BLaER1 treated with 17β-estradiol and CSF1 and Interleukin-3, amounts not matched to agents 10 nM and 100 nM (cell line): Measurements from ENCODE around the gene MARVELD2.
"Not testable (repeated sequence)": the region's sequence is repeated elsewhere in the genome, so short reads cannot be mapped to it uniquely, and the experiment has no call there.

Experiments used
- H3K27ac ChIP-seq, 11 experiments: shearing (Covaris generic); formaldehyde crosslinking; 2 replicates each; pipeline ENCODE4 v1.8.1; 2022
- H3K27me3 ChIP-seq, 11 experiments: shearing (Covaris generic); formaldehyde crosslinking; 2 replicates each; pipeline ENCODE4 v1.8.1; 2022
- H3K36me3 ChIP-seq, 11 experiments: shearing (Covaris generic); formaldehyde crosslinking; 2 replicates each; pipeline ENCODE4 v1.8.1; 2022
- H3K4me1 ChIP-seq, 10 experiments: shearing (Covaris generic); formaldehyde crosslinking; 2 replicates each; pipeline ENCODE4 v1.8.1; 2022
- H3K4me2 ChIP-seq, 11 experiments: shearing (Covaris generic); formaldehyde crosslinking; 2 replicates each; pipeline ENCODE4 v1.8.1; 2022
- H3K4me3 ChIP-seq, 10 experiments: shearing (Covaris generic); formaldehyde crosslinking; 2 replicates each; pipeline ENCODE4 v1.8.1; 2022
- H3K9ac ChIP-seq, 11 experiments: shearing (Covaris generic); formaldehyde crosslinking; 2 replicates each; pipeline ENCODE4 v1.8.1; 2022
- H3K9me3 ChIP-seq, 11 experiments: shearing (Covaris generic); formaldehyde crosslinking; replicated peaks in 1 of 11; 2 replicates each; pipeline ENCODE4 v1.8.1; 2022
- H4K20me1 ChIP-seq, 11 experiments: shearing (Covaris generic); formaldehyde crosslinking; 2 replicates each; pipeline ENCODE4 v1.8.1; 2022
- Cebpa-rat ChIP-seq, 11 experiments: shearing (Covaris generic); IDR thresholded peaks; 2 replicates each; pipeline ENCODE4 v1.8.1; 2022

The MARVELD2 gene

GRCh38 chr5:69432412-69433206, 17.7 kb downstream of the MARVELD2 start:
- Histone ChIP-seq H4K20me1 (no peaks in the 10 kb centered on the region), H3K27ac (no peak overlapping the region), H3K4me1 (no peaks in the 10 kb centered on the region), H3K36me3 (no peaks in the 10 kb centered on the region), H3K4me2 (no peak overlapping the region), H3K9ac (no peak overlapping the region), H3K4me3 (no peak overlapping the region), H3K9me3 (no peaks in the 10 kb centered on the region), H3K27me3 (no peaks in the 10 kb centered on the region)
- no peak for TF ChIP-seq Cebpa-rat (IDR thresholded peaks at IDR 0.05)

DNA sequence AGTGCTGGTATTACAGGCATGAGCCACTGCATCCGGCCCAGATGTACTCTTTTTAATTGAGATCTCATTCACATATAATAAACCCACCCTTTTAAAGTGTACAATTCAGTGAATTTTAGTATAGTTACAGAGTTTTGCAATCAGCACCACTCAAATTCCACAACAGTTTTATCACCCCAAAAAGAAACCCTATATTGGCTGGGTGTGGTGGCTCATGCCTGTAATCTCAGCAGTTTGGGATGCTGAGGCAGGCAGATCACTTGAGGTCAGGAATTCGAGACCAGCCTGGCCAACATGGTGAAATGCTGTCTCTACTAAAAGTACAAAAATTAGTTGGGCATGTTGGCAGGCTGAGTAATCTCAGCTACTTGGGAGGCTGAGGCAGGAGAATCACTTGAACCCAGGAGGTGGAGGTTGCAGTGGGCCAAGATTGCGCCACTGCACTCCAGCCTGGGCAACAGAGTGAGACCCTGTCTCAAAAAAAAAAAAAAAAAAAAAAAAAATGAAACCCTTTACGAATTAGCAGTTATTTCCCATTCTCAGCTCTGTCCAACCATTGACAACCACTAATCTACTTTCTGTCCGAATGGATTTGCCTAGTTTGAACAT, 20.5 kb downstream of the MARVELD2 start:
- not testable (repeated sequence) for H4K20me1 ChIP-seq, H3K4me1 ChIP-seq, H3K4me3 ChIP-seq, H3K36me3 ChIP-seq, H3K9me3 ChIP-seq, H3K9ac ChIP-seq, H3K4me2 ChIP-seq, H3K27ac ChIP-seq, H3K27me3 ChIP-seq

DNA sequence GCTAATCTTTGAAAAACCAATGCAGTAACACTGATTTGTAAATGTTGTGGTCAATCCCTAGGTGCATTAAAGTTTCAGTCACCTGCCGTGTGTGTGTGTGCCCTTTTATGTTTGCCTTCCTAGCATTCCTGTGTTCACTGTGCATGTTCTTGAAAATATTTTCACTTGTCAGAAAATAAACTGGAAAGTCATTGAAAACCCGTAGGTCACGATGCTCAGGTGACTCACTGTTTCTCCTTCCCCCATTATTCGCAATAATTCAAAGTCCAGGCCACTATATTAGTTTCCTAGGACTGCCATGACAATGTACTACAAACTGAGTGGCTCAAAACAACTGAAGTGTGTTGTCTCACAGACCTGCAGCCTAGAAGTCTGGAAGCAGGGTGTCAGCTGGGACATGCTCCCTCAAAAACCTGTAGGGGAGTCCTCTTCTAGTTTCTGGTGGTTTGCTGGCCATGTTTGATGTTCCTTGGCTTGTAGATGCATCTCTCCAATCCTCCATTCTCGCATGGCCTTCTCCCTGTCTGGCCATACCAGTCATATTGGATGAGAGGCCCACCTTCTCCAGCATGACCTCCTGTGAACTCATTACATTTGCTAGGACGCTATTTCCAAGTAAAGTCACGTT, 29.3 kb downstream of the MARVELD2 start:
- no peak overlapping the region for H3K27ac ChIP-seq
- no peaks in the 10 kb centered on the region for H4K20me1 ChIP-seq
- H3K9me3 ChIP-seq, result no peaks in the 10 kb centered on the region
- H3K4me3 ChIP-seq, result no peak overlapping the region
- H3K4me1 ChIP-seq, result peaks cover 0 to 9% (median 0%) of the 10 kb centered on the region in 10 experiments; a peak in 6 of 20 replicates
- no peak overlapping the region for H3K9ac ChIP-seq
- H3K4me2 ChIP-seq, result no peak overlapping the region
- no peaks in the 10 kb centered on the region for H3K27me3 ChIP-seq
- H3K36me3 ChIP-seq, result no peaks in the 10 kb centered on the region
- TF ChIP-seq Cebpa-rat (IDR thresholded peaks at IDR 0.05), result no peak

- TF ChIP-seq Cebpa-rat (IDR thresholded peaks at IDR 0.05), result no peak
- H3K27me3 ChIP-seq, result no peaks in the 10 kb centered on the region
- H3K27ac ChIP-seq, result no peak overlapping the region
- H3K4me1 ChIP-seq, result no peaks in the 10 kb centered on the region; a peak in 1 of 20 replicates
- H3K4me3 ChIP-seq, result no peak overlapping the region
- H3K36me3 ChIP-seq, result no peaks in the 10 kb centered on the region
- no peaks in the 10 kb centered on the region for H3K9me3 ChIP-seq
- no peak overlapping the region for H3K4me2 ChIP-seq
- H3K9ac ChIP-seq, result no peak overlapping the region
- H4K20me1 ChIP-seq, result no peaks in the 10 kb centered on the region
These were observed 34.6 kb downstream of the MARVELD2 start for GRCh38 chr5:69449511-69449910.

GRCh38 chr5:69450116-69450515, 35.2 kb downstream of the MARVELD2 start:
- H4K20me1 ChIP-seq, result no peaks in the 10 kb centered on the region
- H3K27me3 ChIP-seq, result no peaks in the 10 kb centered on the region
- no peaks in the 10 kb centered on the region; a peak in 1 of 20 replicates for H3K4me1 ChIP-seq
- H3K36me3 ChIP-seq, result no peaks in the 10 kb centered on the region
- no peaks in the 10 kb centered on the region for H3K9me3 ChIP-seq
- no peak overlapping the region for H3K9ac ChIP-seq
- H3K4me3 ChIP-seq, result no peak overlapping the region
- no peak overlapping the region for H3K27ac ChIP-seq
- no peak overlapping the region for H3K4me2 ChIP-seq
- TF ChIP-seq Cebpa-rat (IDR thresholded peaks at IDR 0.05), result no peak

DNA sequence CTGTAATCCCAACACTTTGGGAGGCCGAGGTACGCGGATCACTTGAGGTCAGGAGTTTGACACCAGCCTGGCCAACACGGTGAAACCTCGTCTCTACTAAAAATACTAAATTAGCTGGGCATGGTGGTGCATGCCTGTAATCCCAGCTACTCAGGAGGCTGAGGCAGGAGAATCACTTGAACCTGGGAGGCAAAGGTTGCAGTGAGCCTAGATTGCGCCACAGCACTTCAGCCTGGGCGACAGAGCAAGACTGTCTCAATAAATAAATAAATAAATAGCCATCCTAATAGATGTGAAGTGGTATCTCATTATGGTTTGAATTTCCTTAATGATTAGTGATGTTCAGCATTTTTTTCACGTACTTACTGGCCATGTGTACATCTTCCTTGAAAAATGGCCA, 35.6 kb downstream of the MARVELD2 start:
- not testable (repeated sequence) for H3K9ac ChIP-seq, H3K9me3 ChIP-seq, H3K27me3 ChIP-seq, H3K4me1 ChIP-seq, H3K27ac ChIP-seq, H3K36me3 ChIP-seq, H3K4me2 ChIP-seq, H4K20me1 ChIP-seq, H3K4me3 ChIP-seq

- peaks cover 0 to 5% (median 0%) of the 10 kb centered on the region in 11 experiments; a peak in 1 of 22 replicates for H3K9me3 ChIP-seq
- H4K20me1 ChIP-seq, result no peaks in the 10 kb centered on the region
- H3K36me3 ChIP-seq, result no peaks in the 10 kb centered on the region
- no peak overlapping the region for H3K4me2 ChIP-seq
- H3K9ac ChIP-seq, result no peak overlapping the region
- H3K4me1 ChIP-seq, result no peaks in the 10 kb centered on the region; a peak in 1 of 20 replicates
- H3K4me3 ChIP-seq, result no peak overlapping the region
- H3K27me3 ChIP-seq, result no peaks in the 10 kb centered on the region
- TF ChIP-seq Cebpa-rat (IDR thresholded peaks at IDR 0.05), result no peak
- H3K27ac ChIP-seq, result no peak overlapping the region
These were observed 37.2 kb downstream of the MARVELD2 start for GRCh38 chr5:69451941-69452647.

DNA sequence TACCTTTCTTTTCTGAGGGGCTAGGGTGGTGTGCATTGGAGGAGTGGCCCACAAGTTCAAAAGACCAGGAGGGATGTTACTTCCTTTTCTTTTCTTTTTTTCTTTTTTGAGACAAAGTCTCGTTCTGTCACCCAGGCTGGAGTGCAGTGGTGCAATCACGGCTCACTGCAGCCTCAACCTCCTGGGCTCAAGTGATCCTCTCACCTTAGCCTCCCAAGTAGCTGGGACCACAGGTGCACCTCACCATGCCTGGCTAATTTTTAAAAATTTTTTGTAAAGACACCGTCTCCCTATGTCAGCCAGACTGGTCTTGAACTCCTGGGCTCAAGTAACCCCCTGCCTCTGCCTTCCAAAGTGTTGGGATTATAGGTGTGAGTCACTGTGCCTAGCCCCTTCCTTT, 38.6 kb downstream of the MARVELD2 start:
- H3K36me3 ChIP-seq, H3K27me3 ChIP-seq, H4K20me1 ChIP-seq, H3K4me2 ChIP-seq, H3K9ac ChIP-seq, H3K4me3 ChIP-seq, H3K4me1 ChIP-seq, H3K27ac ChIP-seq, H3K9me3 ChIP-seq: not testable (repeated sequence)

DNA sequence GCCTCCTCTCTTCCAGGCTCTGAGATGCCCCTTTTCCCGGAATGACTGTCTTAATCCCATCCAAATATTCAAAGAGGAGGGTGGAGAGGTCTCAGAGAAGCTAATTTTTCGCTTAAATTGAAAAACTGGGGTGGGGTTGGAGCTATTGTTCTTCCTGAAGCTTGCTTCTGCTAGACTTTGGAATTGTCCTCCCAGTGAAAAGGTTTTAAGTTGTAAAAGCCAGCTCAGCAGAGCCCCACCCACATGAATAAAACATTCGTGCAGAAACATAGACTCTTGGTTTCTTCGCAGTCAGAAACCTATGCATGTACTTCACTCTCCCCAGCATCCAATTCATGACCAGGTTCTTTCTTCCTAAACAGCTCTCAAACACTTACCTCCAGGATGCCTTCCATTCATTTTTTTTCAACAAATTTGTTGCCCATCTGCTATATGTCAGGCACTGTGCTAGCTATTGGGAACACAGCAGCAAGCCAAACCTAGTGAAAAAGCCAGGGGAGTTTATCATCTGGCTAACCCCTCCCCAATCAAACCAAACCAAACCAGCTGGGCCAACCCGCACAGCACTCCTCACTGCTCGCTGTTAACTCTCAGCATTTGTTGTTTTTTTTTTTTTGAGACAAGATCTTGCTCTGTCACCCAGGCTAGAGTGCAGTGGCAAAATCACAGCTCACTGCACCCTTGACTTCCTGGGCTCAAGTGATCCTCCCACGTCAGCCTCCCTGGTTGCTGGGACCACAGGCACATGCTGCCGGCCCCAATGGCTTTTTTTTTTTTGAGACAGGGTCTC, 39.7 kb downstream of the MARVELD2 start:
- Histone ChIP-seq H3K4me1 (no peaks in the 10 kb centered on the region; a peak in 1 of 20 replicates), H3K36me3 (no peaks in the 10 kb centered on the region), H3K27me3 (no peaks in the 10 kb centered on the region), H4K20me1 (no peaks in the 10 kb centered on the region), H3K4me2 (no peak overlapping the region), H3K9me3 (peaks cover 0 to 10% (median 5%) of the 10 kb centered on the region in 11 experiments; a peak in 13 of 22 replicates), H3K9ac (no peak overlapping the region), H3K4me3 (no peak overlapping the region), H3K27ac (no peak overlapping the region)
- TF ChIP-seq Cebpa-rat (IDR thresholded peaks at IDR 0.05), result no peak

- H3K4me2 ChIP-seq, H4K20me1 ChIP-seq, H3K9ac ChIP-seq, H3K4me3 ChIP-seq, H3K27ac ChIP-seq, H3K36me3 ChIP-seq, H3K4me1 ChIP-seq, H3K9me3 ChIP-seq, H3K27me3 ChIP-seq: not testable (repeated sequence)
These were observed 40.6 kb downstream of the MARVELD2 start for GRCh38 chr5:69455428-69455988.
